Epithelial cell of esophagus (primary cell): ENCODE results near the gene SRPK3.

Source experiments
- DNase-seq: peaks from one replicate; pipeline ENCODE4 v3.0.0; 2010; ENCODE audit warnings: low read depth
- H3K4me3 ChIP-seq: 2 replicates; pipeline ENCODE4 v1.5.1; 2011; ENCODE audit warnings: mild to moderate bottlenecking, low read length, control low read depth
- TF ChIP-seq, protein P1 (sequence below): IDR thresholded peaks from 2 replicates; pipeline ENCODE4 v1.5.1; 2011; ENCODE audit warnings: low read depth, mild to moderate bottlenecking, low read length, control low read depth, inconsistent platforms; ENCODE audit not compliant: insufficient read depth; ENCODE audit errors: missing control alignments

SRPK3 gene

DNA sequence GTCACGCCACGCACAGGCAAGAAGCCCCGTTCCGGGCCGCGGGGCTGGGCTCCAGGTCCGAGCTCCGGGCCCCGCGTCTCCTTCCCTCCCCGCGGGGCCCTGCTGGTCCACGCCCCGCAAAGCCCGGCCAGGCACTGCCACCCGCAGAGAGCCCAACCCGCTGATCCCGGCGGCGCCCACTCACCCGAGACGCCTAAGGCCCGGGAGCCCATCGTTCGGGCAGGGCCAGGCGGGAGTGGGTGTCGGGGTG is 48.6 kb downstream of the SRPK3 start:
- H3K4me3 ChIP-seq = no peak overlapping the region
- TF ChIP-seq, protein P1, sequence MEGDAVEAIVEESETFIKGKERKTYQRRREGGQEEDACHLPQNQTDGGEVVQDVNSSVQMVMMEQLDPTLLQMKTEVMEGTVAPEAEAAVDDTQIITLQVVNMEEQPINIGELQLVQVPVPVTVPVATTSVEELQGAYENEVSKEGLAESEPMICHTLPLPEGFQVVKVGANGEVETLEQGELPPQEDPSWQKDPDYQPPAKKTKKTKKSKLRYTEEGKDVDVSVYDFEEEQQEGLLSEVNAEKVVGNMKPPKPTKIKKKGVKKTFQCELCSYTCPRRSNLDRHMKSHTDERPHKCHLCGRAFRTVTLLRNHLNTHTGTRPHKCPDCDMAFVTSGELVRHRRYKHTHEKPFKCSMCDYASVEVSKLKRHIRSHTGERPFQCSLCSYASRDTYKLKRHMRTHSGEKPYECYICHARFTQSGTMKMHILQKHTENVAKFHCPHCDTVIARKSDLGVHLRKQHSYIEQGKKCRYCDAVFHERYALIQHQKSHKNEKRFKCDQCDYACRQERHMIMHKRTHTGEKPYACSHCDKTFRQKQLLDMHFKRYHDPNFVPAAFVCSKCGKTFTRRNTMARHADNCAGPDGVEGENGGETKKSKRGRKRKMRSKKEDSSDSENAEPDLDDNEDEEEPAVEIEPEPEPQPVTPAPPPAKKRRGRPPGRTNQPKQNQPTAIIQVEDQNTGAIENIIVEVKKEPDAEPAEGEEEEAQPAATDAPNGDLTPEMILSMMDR = no peak
- no peak for DNase-seq

DNA sequence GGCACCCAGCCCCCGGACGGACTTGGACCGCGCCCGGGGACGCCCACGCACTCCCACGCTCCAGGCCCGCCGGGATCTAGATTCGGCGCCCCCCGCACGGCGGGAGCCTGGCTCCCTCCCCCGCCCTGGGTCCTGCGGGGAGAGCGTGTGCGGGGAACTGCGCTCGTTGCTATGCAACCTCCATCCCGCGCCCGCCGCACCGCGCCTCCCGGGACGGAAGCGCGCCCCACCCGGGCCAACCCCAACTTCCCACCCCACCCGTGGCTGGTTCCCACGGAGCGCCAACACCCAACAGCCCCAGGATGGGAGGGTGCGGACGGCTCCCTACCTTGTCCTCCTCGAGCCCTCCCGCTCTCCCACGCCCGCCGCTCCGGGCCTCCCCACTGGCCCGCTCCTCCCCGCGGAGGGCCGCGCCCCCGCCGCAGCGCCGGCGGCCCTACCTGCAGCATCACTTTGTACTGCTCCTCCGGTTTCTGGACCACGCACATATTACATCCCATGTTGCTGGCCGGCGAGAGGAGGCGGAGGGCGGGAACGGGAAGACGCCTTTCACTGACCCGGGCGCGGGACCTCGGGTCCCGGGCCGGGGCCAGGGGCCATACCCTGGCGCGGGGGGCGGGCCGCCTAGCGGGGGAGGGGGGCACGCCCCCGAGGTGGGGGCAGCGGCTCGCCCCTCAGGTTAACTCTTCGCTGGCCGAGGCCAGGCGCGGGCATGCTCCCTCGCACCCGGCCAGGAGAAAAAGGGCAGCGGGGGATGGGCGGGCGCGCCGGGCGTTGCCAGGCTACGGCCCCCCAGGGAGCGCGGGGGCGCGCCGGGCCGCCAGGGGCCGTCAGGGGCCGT is 49.2 kb downstream of the SRPK3 start, which contains the start of gene PDZD4:
Gene PDZD4, minus strand, starts transcription at position 746 of the 841 bp plus-strand sequence. Its CDS starts 246 bp downstream, at position 500.
- DNase-seq = no peak
- no peak within 1 kb of the TSS for H3K4me3 ChIP-seq
- TF ChIP-seq, protein P1 = no peak

DNA sequence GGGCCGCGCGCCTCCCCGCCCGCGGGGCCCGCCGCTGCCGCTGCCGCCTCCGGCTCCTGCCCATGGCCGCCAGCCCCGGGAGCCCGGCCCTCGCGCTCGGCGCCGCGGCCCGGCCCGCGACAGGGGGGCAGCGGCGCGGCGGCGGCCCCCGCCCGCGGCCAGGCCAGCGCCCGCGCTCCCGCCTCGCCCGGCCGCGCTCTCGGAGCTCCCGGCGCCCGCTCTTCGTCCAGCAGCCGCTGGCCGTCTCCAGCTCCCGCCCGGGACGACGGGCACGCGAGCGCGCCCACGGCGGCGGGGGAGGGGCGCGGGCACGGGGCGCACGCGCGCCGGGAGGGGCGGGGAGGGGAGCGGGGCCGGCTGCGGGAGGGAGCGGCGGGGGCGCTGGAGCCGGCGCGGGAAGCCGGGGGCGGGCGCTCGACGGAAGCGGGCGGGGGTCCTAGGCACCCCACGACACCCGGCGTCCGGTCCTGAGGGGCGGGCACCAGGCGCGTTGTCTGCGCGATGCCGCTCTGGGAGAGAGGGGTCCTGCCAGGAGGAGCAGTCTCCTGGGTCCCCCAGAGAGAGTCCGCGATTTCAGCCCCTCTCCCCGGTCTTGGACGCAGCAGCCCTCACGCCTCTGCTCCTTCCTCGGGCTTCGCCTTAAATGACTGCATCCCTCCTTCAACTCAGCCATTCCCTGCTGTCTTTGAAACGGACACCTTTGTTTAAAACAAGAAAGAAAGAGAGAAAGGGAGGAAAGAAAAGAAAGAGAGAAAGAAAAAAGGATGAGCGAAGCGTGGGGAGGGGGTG is 50.0 kb downstream of the SRPK3 start:
- H3K4me3 ChIP-seq = no peak overlapping the region
- DNase-seq = no peak
- TF ChIP-seq, protein P1 = no peak

DNA sequence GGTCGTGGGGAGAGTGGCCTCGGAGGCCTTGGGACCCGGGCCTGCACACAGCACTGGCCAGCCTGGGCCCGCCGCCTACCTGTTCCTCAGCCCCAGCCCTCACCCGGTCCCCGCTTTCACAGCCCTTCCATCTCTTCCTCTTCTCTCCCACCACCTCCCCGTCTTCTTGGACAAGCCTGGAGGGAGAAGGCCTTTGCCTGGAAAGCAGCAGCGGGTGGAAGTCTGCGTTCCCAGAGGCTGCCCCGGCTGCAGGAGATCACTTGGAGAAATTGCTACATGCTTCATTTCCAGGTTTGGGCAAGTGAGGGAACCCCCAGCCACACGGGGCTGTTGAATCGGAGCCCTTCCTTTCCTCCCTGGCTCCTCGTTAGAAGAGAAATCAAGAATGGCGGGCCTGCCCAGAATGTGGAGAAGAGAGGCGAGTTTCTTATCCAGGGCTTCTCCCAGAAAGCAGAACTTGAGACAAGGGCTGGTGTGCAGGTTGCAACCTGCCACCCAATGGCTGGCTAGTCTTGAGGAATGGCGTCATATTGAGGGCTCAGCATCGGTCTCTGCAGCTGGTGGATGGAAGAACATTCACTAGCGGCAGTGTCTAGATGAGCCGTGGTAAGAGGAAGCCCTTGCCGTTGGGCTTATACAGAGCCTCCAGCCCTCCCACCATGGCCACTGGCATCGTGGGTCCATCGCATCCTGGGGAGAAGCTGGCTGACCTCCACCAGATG is 50.7 kb downstream of the SRPK3 start:
- TF ChIP-seq, protein P1 = no peak
- DNase-seq = peak; percentile 5
- H3K4me3 ChIP-seq = no peak overlapping the region

DNA sequence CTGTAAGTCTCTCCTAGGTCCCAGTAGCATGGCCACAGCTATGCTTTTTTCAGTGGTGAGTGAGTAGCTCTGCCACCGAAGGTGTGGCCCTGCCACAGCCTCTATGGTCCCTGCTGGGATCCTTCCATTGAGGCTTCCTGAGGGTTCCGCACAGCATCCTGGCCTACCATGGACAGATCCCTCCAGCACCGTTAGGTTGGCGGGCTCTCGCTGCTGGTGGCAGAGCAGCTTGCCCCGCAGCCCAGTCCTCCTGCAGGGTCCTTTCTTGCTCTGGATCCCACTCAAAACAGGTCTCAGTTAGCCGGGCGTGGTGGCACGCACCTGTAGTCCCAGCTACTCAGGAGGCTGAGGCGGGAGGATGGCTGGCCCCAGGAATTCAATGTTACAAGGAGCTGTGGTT is 51.9 kb downstream of the SRPK3 start:
- no peak overlapping the region for H3K4me3 ChIP-seq
- TF ChIP-seq, protein P1 = no peak
- no peak for DNase-seq
